WERI-Rb-1 (cell line): Measurements from ENCODE around the gene GPR137C.
A peak's percentile ranks its signal among the peaks of the same experiment; 100 is the strongest.
"Not testable (repeated sequence)": the region's sequence is repeated elsewhere in the genome, so short reads cannot be mapped to it uniquely, and the experiment has no call there.

Source experiments
- DNase-seq: peaks from one replicate; pipeline ENCODE4 v3.0.0-alpha.2; 2020
- H3K27ac ChIP-seq: fragments of 250-450 bp; sonication (Bioruptor Pico); 2 replicates; pipeline ENCODE4 v1.5.1; 2020; ENCODE audit warnings: mild to moderate bottlenecking, moderate library complexity
- H3K27me3 ChIP-seq: fragments of 250-450 bp; sonication (Bioruptor Pico); 2 replicates; pipeline ENCODE4 v1.5.1; 2021; ENCODE audit warnings: mild to moderate bottlenecking, low read depth, moderate library complexity; ENCODE audit not compliant: insufficient read depth, severe bottlenecking
- H3K36me3 ChIP-seq: fragments of 250-450 bp; sonication (Bioruptor Pico); 2 replicates; pipeline ENCODE4 v1.5.1; 2020; ENCODE audit warnings: mild to moderate bottlenecking, moderate library complexity
- H3K4me3 ChIP-seq: 2 replicates; pipeline ENCODE4 v1.5.1; 2011; ENCODE audit warnings: low read depth, mild to moderate bottlenecking, control low read depth, low read length
- H3K9me3 ChIP-seq: fragments of 250-450 bp; sonication (Bioruptor Pico); 2 replicates; pipeline ENCODE4 v1.5.1; 2021; ENCODE audit warnings: mild to moderate bottlenecking, moderate library complexity; ENCODE audit not compliant: severe bottlenecking
- CTCF ChIP-seq: IDR thresholded peaks from 2 replicates; pipeline ENCODE4 v1.5.1; 2011; ENCODE audit warnings: low read depth, mild to moderate bottlenecking, control low read depth, inconsistent platforms, low read length

The GPR137C gene

GRCh38 chr14:52553002-52553670 lies 500 bp downstream of the GPR137C start:
- Histone ChIP-seq H3K27me3 (no peaks in the 10 kb centered on the region), H3K27ac (peak overlapping the region; percentile 67), H3K36me3 (no peaks in the 10 kb centered on the region; the same call in none of the 2 replicates), H3K9me3 (no peaks in the 10 kb centered on the region), H3K4me3 (peak overlapping the region; percentile 53)
- no peak for TF ChIP-seq CTCF
- DNase-seq: peak; percentile 36

- Histone ChIP-seq H3K9me3 (no peaks in the 10 kb centered on the region), H3K27me3 (no peaks in the 10 kb centered on the region), H3K4me3 (peak overlapping the region; percentile 53), H3K27ac (peak overlapping the region; percentile 67), H3K36me3 (no peaks in the 10 kb centered on the region; the same call in 1 of the 2 replicates)
- no peak for TF ChIP-seq CTCF
- DNase-seq: peak; percentile 75
These were observed 1.3 kb downstream of the GPR137C start for GRCh38 chr14:52553671-52554575.

GRCh38 chr14:52558688-52559087 lies 6.1 kb downstream of the GPR137C start:
- H3K4me3 ChIP-seq: no peak overlapping the region
- no peak overlapping the region for H3K27ac ChIP-seq
- no peak for TF ChIP-seq CTCF
- H3K27me3 ChIP-seq: no peaks in the 10 kb centered on the region
- no peaks in the 10 kb centered on the region; the same call in 1 of the 2 replicates for H3K36me3 ChIP-seq
- no peak for DNase-seq
- H3K9me3 ChIP-seq: no peaks in the 10 kb centered on the region

GRCh38 chr14:52563120-52563519 lies 10.5 kb downstream of the GPR137C start:
- H3K27me3 ChIP-seq: no peaks in the 10 kb centered on the region
- peaks cover 4% of the 10 kb centered on the region for H3K9me3 ChIP-seq
- no peak for TF ChIP-seq CTCF
- no peak overlapping the region for H3K4me3 ChIP-seq
- no peak overlapping the region for H3K27ac ChIP-seq
- H3K36me3 ChIP-seq: no peaks in the 10 kb centered on the region
- no peak for DNase-seq

- not testable (repeated sequence) for DNase-seq
These were observed 15.8 kb downstream of the GPR137C start for GRCh38 chr14:52568454-52568853.

GRCh38 chr14:52575858-52576257 lies 23.2 kb downstream of the GPR137C start:
- Histone ChIP-seq H3K27ac (no peak overlapping the region), H3K9me3 (peaks cover 19% of the 10 kb centered on the region), H3K4me3 (no peak overlapping the region), H3K27me3 (no peaks in the 10 kb centered on the region), H3K36me3 (no peaks in the 10 kb centered on the region)
- TF ChIP-seq CTCF: no peak
- no peak for DNase-seq

More at GRCh38 chr14:52568454-52568853, 15.8 kb downstream of the GPR137C start:
- H3K36me3 ChIP-seq, H3K27ac ChIP-seq, H3K27me3 ChIP-seq, H3K4me3 ChIP-seq: not testable (repeated sequence)
- peaks cover 26% of the 10 kb centered on the region for H3K9me3 ChIP-seq
